Left ventricle myocardium inferior (tissue), 1 donor: ENCODE results near the gene SH2D3C. TPM values are rescaled to one million over a fixed set of nuclear protein-coding genes. Genes with fewer than 3 reads are reported as not detected.

Source experiments
- DNase-seq: peaks from one replicate; pipeline ENCODE4 v3.0.0-alpha.2; 2020
- H3K27ac ChIP-seq: fragments of 200-600 bp; replicated peaks from 2 replicates; pipeline ENCODE4 v1.8.0; 2021
- H3K27me3 ChIP-seq: fragments of 200-600 bp; 2 replicates; pipeline ENCODE4 v1.8.0; 2021; ENCODE audit warnings: low read depth
- H3K36me3 ChIP-seq: fragments of 200-600 bp; 2 replicates; pipeline ENCODE4 v1.8.0; 2021
- H3K4me1 ChIP-seq: fragments of 200-600 bp; 2 replicates; pipeline ENCODE4 v1.8.0; 2021
- H3K4me3 ChIP-seq: fragments of 200-600 bp; 2 replicates; pipeline ENCODE4 v1.8.0; 2021; ENCODE audit warnings: mild to moderate bottlenecking, moderate library complexity
- H3K9me3 ChIP-seq: fragments of 200-600 bp; replicated peaks from 2 replicates; pipeline ENCODE4 v1.8.0; 2021
- CTCF ChIP-seq: fragments of 200-600 bp; IDR thresholded peaks from 2 replicates; pipeline ENCODE4 v1.8.0; 2021; ENCODE audit warnings: antibody characterized with exemption, mild to moderate bottlenecking, borderline replicate concordance
- intact Hi-C: fragments of 100-400 bp; cut with micrococcal nuclease; formaldehyde crosslinking; loops from one replicate; pipeline ENCODE4 v1.11.0; 2022
- total RNA-seq: library from RNA; stranded (reverse); fragmentation: NEBNext Ultra II Directional; extraction: Animal tissue kit (Norgen Biotek cat#: 25700); gene quantifications from one replicate; pipeline ENCODE4 v1.2.1, GENCODE V29; 2021
- donor health status: DM: no; HTN: yes; CAD: no; lungs with severe emphysema.

SH2D3C gene
- total RNA-seq, 1 donor from 2014 or later: 18.2 TPM

DNA sequence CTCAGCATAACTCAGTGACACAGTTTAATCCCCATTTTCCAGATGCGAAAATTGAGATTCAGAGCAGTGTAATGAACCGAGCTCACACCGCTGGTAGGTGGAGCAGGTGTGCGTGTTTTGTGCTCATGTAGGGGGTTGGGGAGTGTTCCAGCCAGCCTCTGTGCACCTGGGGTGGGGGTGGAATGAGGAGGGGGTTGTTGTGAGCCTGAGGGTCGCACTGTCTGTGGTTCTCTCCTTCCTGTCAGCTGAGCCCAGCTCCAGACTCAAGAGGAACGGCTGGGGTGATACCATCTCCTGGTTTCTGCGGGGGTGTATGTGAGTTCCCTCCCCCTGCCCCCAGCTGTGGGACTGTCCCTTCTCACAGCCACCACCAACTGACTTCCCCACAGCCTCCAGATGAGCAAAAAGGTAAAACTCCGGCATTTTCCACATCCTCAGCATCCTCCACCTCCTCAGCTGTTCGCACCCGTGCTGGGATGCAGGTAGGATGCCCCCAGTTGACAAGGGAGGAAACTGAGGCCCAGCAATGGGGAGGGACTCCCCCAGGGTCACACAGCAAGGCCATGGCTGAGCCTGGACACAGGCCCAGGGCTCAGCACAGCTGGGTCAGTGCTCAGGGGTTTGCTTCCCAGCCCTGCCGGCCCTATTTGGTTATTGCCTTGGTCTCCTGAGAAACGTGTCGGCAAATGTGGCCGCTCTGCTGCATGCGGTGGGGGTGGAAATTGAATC, 2.1 kb downstream of the SH2D3C start:
- H3K4me3 ChIP-seq: peak overlapping the region; percentile 52
- H3K27me3 ChIP-seq: no peaks in the 10 kb centered on the region
- H3K4me1 ChIP-seq: peaks cover 40% of the 10 kb centered on the region
- no peak for TF ChIP-seq CTCF
- peak overlapping the region; percentile 81 for H3K27ac ChIP-seq
- intact Hi-C loops: no loop called here
- H3K9me3 ChIP-seq: no peaks in the 10 kb centered on the region
- H3K36me3 ChIP-seq: no peaks in the 10 kb centered on the region
- no peak for DNase-seq

GRCh38 chr9:127773981-127774380, 4.5 kb downstream of the SH2D3C start:
- Histone ChIP-seq H3K9me3 (no peaks in the 10 kb centered on the region), H3K27ac (no peak overlapping the region), H3K36me3 (no peaks in the 10 kb centered on the region), H3K4me3 (no peak overlapping the region), H3K27me3 (no peaks in the 10 kb centered on the region), H3K4me1 (peaks cover 47% of the 10 kb centered on the region)
- TF ChIP-seq CTCF: no peak
- intact Hi-C loops: no loop called here
- no peak for DNase-seq

DNA sequence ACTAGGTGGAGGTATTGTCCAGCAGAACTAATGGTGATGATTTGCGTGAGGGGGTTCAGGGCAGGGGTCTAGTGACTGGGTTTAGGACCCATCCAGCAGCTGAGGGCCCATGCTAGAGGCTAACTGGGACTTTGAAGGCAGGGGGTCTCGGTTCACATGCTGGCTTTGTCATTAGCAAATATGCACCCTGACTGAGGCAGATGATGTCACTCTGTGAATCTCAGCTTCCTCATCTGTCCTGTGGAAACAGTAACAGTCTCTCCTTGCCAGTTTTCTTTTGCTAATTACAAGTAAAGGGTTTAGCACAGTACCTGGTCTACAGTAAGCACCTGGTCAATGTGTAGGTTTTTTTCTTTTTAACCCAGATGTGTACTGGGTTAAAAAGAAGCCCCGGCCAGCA, 5.2 kb downstream of the SH2D3C start:
- H3K27ac ChIP-seq: no peak overlapping the region
- H3K27me3 ChIP-seq: no peaks in the 10 kb centered on the region
- intact Hi-C loops: no loop called here
- TF ChIP-seq CTCF: no peak
- H3K4me1 ChIP-seq: peaks cover 47% of the 10 kb centered on the region
- H3K9me3 ChIP-seq: no peaks in the 10 kb centered on the region
- DNase-seq: no peak
- H3K4me3 ChIP-seq: no peak overlapping the region
- H3K36me3 ChIP-seq: no peaks in the 10 kb centered on the region

DNA sequence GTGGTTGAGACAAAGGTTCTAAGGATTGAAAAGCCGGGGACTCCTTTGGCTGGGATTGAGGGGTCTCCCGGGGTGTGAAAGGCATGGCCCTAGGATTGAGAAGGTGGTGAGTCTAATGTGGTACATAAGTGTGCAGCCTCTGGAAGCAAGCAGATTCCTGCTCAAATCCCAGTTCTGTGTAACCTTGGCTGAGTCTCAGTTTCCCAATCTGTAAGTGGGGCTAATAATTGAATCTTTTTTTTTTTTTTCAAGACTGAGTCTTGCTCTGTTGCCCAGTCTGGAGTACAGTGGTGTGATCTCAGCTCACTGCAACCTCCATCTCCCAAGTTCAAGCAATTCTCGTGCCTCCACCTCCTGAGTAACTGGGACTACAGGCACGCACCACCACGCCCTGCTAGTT, 5.9 kb downstream of the SH2D3C start:
- no peak overlapping the region for H3K4me3 ChIP-seq
- no peak for DNase-seq
- H3K4me1 ChIP-seq: peaks cover 45% of the 10 kb centered on the region
- no peak overlapping the region for H3K27ac ChIP-seq
- intact Hi-C loops: no loop called here
- H3K36me3 ChIP-seq: no peaks in the 10 kb centered on the region
- no peak for TF ChIP-seq CTCF
- H3K9me3 ChIP-seq: no peaks in the 10 kb centered on the region
- H3K27me3 ChIP-seq: no peaks in the 10 kb centered on the region

DNA sequence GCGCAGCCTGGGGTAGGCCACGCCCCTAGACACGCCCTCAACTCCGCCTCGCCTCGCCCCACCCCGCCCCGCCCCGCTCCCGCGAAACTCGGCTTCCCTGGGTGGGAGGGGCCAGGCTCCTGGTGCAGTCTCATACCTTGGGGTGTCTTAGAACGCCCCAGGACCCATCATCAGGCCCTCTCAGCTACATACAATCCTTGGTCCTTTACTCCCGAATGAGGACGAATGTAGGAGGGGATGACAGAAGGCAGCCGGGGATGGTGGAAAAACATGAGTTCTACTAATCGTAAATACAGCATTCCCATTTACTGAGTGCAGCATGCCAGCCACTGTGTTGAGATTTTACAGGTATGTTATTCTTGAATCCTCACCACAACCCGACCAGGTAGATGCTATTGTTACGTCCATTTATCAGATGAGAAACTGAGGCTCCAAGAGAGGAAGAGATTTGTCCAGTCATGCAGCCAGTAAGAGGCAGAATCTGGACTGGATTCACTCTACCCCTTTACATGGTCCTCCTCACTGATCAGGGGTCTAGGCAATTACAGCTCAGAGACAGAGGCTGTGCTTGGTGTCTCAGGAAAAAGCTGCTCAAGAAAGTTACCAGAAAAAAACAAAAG, 6.8 kb downstream of the SH2D3C start:
- TF ChIP-seq CTCF: no peak
- H3K4me3 ChIP-seq: peak overlapping the region; percentile 74
- no peaks in the 10 kb centered on the region for H3K36me3 ChIP-seq
- no peaks in the 10 kb centered on the region for H3K27me3 ChIP-seq
- no peak for DNase-seq
- no peaks in the 10 kb centered on the region for H3K9me3 ChIP-seq
- intact Hi-C loops: no loop called here
- H3K27ac ChIP-seq: peak overlapping the region; percentile 44
- peaks cover 50% of the 10 kb centered on the region for H3K4me1 ChIP-seq
